HepG2 (cell line): Measurements from ENCODE around the gene AGXT. TPM values are rescaled to one million over a fixed set of nuclear protein-coding genes. Genes with fewer than 3 reads are reported as not detected.

ENCODE experiments used
- AHDC1 ChIP-seq: sonication (generic); formaldehyde crosslinking; IDR thresholded peaks from 2 replicates; pipeline ENCODE4 v1.5.1; 2020; ENCODE audit warnings: mild to moderate bottlenecking, missing genetic modification reagents, borderline replicate concordance
- CBFB ChIP-seq: sonication (generic); formaldehyde crosslinking; IDR thresholded peaks from 2 replicates; pipeline ENCODE4 v1.4.0; 2020; ENCODE audit warnings: missing genetic modification reagents
- DMAP1 ChIP-seq: IDR thresholded peaks from 2 replicates; pipeline ENCODE4 v1.6.1; 2016
- HOXA9 ChIP-seq: sonication (generic); formaldehyde crosslinking; IDR thresholded peaks from 2 replicates; pipeline ENCODE4 v1.8.1; 2022; ENCODE audit warnings: missing genetic modification reagents, mild to moderate bottlenecking, moderate library complexity, borderline replicate concordance
- HOXD1 ChIP-seq: sonication (generic); formaldehyde crosslinking; IDR thresholded peaks from 2 replicates; pipeline ENCODE4 v1.5.0; 2020; ENCODE audit warnings: missing genetic modification reagents
- MTA1 ChIP-seq: sonication (generic); formaldehyde crosslinking; IDR thresholded peaks from 2 replicates; pipeline ENCODE4 v1.4.0; 2020; ENCODE audit warnings: missing genetic modification reagents, mild to moderate bottlenecking, borderline replicate concordance
- NR3C1 ChIP-seq: sonication (generic); formaldehyde crosslinking; IDR thresholded peaks from 2 replicates; pipeline ENCODE4 v1.4.0; 2020; ENCODE audit warnings: missing genetic modification reagents
- SRSF9 ChIP-seq: fragments of 200-400 bp; formaldehyde crosslinking; IDR thresholded peaks from 2 replicates; pipeline ENCODE4 v1.6.1; 2018; ENCODE audit warnings: borderline replicate concordance, mild to moderate bottlenecking, low read depth, low read length; ENCODE audit not compliant: insufficient read depth, poor library complexity, severe bottlenecking
- TCF7L2 ChIP-seq: IDR thresholded peaks from 2 replicates; pipeline ENCODE4 v1.6.1; 2011; ENCODE audit warnings: mild to moderate bottlenecking, low read depth, low read length, moderate library complexity
- ZIK1 ChIP-seq: sonication (generic); formaldehyde crosslinking; IDR thresholded peaks from 2 replicates; pipeline ENCODE4 v1.5.0; 2020; ENCODE audit warnings: mild to moderate bottlenecking, low read depth, missing genetic modification reagents, borderline replicate concordance
- ZNF251 ChIP-seq: sonication (generic); formaldehyde crosslinking; IDR thresholded peaks from 2 replicates; pipeline ENCODE4 v1.9.0; 2021; ENCODE audit warnings: mild to moderate bottlenecking, missing genetic modification reagents
- ZNF276 ChIP-seq: sonication (generic); formaldehyde crosslinking; IDR thresholded peaks from 2 replicates; pipeline ENCODE4 v1.4.0; 2020; ENCODE audit warnings: mild to moderate bottlenecking, low read depth, missing genetic modification reagents
- ZNF335 ChIP-seq: sonication (generic); formaldehyde crosslinking; IDR thresholded peaks from 2 replicates; pipeline ENCODE4 v1.4.0; 2020; ENCODE audit warnings: missing genetic modification reagents
- ZNF513 ChIP-seq: sonication (generic); formaldehyde crosslinking; conservative IDR thresholded peaks from 2 replicates; pipeline ENCODE4 v1.5.0; 2020; ENCODE audit warnings: missing genetic modification reagents
- polyA plus RNA-seq, 8 experiments: library from polyadenylated mRNA; depleted of rRNA in 3 of 8; stranded (reverse) in 7 of 8; unstranded in 1 of 8; fragments of >200 nt; fragmentation: Illumina TruSeq in 4 of 8; extraction: Trizol in 4 of 8; gene quantifications; 2 replicates each; pipeline versions ENCODE4 v1.2.1 to v1.2.3, GENCODE V29; 2011 to 2016; ENCODE audit warnings: low read depth in 4 of 8, missing spikeins in 1 of 8, mixed read lengths in 1 of 8; ENCODE audit not compliant: insufficient read depth in 1 of 8
- total RNA-seq, 5 experiments: library from RNA; depleted of rRNA; stranded (reverse); fragments of >200 nt; fragmentation: Illumina TruSeq; extraction: Trizol; gene quantifications; 2 replicates each; pipeline ENCODE4 v1.2.3, GENCODE V29; 2016; ENCODE audit warnings: low read depth in 1 of 5
- TF ChIP-seq, protein P1 (sequence below): sonication (generic); formaldehyde crosslinking; IDR thresholded peaks from 2 replicates; pipeline ENCODE4 v1.4.0; 2020; ENCODE audit warnings: low read depth, missing genetic modification reagents

The AGXT gene
- total and polyA plus RNA-seq, 2 of the 13 experiments (the other 11 are each of a cell fraction or from before 2014, with no cell fraction given), result 41.9 to 96.1 TPM

DNA sequence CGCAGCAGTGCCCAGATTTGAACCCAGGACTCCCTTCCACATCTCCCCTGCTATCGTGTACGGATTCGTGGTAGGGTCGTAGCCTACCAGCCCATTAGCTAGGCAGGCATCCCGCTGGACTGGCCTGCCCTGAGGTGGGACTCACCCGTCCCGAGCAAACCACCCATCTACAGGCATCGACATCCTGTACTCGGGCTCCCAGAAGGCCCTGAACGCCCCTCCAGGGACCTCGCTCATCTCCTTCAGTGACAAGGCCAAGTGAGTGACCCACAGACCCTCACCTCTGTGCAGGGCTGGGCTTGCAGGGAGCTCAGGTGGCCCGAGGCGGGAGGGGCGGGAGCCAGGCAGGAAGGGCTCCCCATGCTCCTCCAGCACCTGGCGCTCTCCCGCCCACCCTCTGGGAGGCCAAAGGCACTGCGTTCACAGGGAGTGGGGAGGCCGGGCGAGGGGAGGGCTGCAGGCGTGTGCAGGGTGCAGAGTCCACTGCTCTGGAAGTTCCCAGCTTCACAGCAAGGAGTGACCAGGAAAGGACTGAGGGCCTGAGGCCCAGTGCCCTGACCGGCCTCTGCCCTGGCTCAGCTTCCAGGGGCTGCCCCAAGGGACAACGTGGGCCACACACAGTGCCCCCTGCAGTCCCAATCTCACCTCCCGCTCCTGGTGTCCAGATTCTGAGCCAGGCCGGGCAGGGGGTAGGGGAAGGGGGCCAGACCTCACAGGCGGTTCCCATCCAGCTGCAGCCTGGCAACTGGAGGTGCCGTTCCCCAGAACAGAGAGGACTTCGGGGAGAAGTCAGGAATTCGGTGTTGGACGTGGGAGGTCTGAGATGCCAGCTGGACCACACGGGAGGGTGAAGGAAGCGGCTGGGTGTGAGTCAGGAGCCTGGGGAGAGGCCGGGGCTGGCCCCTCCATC, 5.4 kb downstream of the AGXT start (continued):
- TF ChIP-seq HOXA9 (CRISPR knock-in tag) (no peak), TCF7L2 (no peak), ZNF276 (CRISPR knock-in tag) (peak; percentile 90; the same call in 1 of the 2 replicates), SRSF9 (no peak), ZNF251 (CRISPR knock-in tag) (no peak), CBFB (no peak; the same call in none of the 2 replicates), HOXD1 (CRISPR knock-in tag) (0 out of 2 replicates have a peak, but pooled peaks have one; percentile 70), ZNF513 (CRISPR knock-in tag) (no peak), AHDC1 (CRISPR knock-in tag) (peak; percentile 89), MTA1 (CRISPR knock-in tag) (peak; percentile 99), NR3C1 (CRISPR knock-in tag) (no peak), ZNF335 (CRISPR knock-in tag) (0 out of 2 replicates have a peak, but pooled peaks have one; percentile 50), ZIK1 (CRISPR knock-in tag) (peak; percentile 100), DMAP1 (CRISPR knock-in tag) (peak; percentile 75)
- TF ChIP-seq, protein P1, sequence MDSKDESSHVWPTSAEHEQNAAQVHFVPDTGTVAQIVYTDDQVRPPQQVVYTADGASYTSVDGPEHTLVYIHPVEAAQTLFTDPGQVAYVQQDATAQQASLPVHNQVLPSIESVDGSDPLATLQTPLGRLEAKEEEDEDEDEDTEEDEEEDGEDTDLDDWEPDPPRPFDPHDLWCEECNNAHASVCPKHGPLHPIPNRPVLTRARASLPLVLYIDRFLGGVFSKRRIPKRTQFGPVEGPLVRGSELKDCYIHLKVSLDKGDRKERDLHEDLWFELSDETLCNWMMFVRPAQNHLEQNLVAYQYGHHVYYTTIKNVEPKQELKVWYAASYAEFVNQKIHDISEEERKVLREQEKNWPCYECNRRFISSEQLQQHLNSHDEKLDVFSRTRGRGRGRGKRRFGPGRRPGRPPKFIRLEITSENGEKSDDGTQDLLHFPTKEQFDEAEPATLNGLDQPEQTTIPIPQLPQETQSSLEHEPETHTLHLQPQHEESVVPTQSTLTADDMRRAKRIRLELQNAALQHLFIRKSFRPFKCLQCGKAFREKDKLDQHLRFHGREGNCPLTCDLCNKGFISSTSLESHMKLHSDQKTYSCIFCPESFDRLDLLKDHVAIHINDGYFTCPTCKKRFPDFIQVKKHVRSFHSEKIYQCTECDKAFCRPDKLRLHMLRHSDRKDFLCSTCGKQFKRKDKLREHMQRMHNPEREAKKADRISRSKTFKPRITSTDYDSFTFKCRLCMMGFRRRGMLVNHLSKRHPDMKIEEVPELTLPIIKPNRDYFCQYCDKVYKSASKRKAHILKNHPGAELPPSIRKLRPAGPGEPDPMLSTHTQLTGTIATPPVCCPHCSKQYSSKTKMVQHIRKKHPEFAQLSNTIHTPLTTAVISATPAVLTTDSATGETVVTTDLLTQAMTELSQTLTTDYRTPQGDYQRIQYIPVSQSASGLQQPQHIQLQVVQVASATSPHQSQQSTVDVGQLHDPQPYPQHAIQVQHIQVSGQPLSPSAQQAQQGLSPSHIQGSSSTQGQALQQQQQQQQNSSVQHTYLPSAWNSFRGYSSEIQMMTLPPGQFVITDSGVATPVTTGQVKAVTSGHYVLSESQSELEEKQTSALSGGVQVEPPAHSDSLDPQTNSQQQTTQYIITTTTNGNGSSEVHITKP (CRISPR knock-in tag), result 0 out of 2 replicates have a peak, but pooled peaks have one; percentile 38
